Nephron progenitor cell (in vitro differentiated cells): ENCODE results near the gene AHDC1.

Experiments
- DNase-seq: peaks from one replicate; pipeline ENCODE4 v3.0.0; 2021
- H3K27ac Mint-ChIP-seq: 2 replicates; pipeline ENCODE4 v1.8.0; 2021; ENCODE audit warnings: mild to moderate bottlenecking, moderate library complexity, mixed read lengths
- H3K27me3 Mint-ChIP-seq: 2 replicates; pipeline ENCODE4 v1.8.0; 2021; ENCODE audit warnings: mild to moderate bottlenecking, low read depth, mixed read lengths; ENCODE audit not compliant: poor library complexity
- H3K36me3 Mint-ChIP-seq: 2 replicates; pipeline ENCODE4 v1.8.0; 2021; ENCODE audit warnings: low read depth, mixed read lengths
- H3K4me1 Mint-ChIP-seq: 2 replicates; pipeline ENCODE4 v1.8.0; 2021; ENCODE audit warnings: mixed read lengths
- H3K4me3 Mint-ChIP-seq: 2 replicates; pipeline ENCODE4 v1.8.0; 2021; ENCODE audit warnings: mild to moderate bottlenecking, moderate library complexity, mixed read lengths
- H3K9me3 Mint-ChIP-seq: 2 replicates; pipeline ENCODE4 v1.8.0; 2021; ENCODE audit warnings: mild to moderate bottlenecking, moderate library complexity, mixed read lengths
- TF ChIP-seq, protein P1 (sequence below): fragments of 200-600 bp; sonication (generic); IDR thresholded peaks from 2 replicates; pipeline ENCODE4 v1.5.0; 2021; ENCODE audit warnings: antibody characterized with exemption

The AHDC1 gene

DNA sequence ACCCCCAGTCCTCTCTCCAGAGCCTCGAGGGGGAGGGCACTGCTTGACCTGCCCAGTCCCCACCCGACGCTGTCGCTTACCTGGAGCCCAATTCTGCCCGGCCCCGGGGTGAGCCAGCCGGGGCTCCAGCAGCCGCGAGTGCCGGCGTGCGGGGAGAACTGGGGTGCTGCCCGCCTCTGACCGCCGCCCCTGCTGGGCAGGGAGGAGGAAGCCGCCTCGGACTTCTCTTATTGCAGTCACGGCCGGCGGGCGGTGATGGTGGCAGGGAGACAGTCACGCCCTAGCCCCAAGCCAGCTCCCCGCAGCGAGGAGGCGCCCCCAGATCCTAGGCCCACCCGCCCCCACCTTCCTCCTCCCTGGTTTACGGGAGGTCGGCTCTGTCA is 31.0 kb upstream of the AHDC1 start, which contains the start of gene FGR:
Gene FGR (minus strand): TSS at position 201 of the 383 bp plus-strand sequence. CDS start 11,269 bp downstream, outside the sequence.
- peaks cover 70% of the 10 kb centered on the region for H3K27me3 Mint-ChIP-seq
- H3K4me1 Mint-ChIP-seq: peaks cover 36% of the 10 kb centered on the region
- no peaks in the 10 kb centered on the region for H3K9me3 Mint-ChIP-seq
- H3K27ac Mint-ChIP-seq: no peak within 1 kb of the TSS
- no peak for DNase-seq
- H3K4me3 Mint-ChIP-seq: peak within 1 kb of the TSS; percentile 73
- H3K36me3 Mint-ChIP-seq: no peaks in the 10 kb centered on the region
- TF ChIP-seq, protein P1, sequence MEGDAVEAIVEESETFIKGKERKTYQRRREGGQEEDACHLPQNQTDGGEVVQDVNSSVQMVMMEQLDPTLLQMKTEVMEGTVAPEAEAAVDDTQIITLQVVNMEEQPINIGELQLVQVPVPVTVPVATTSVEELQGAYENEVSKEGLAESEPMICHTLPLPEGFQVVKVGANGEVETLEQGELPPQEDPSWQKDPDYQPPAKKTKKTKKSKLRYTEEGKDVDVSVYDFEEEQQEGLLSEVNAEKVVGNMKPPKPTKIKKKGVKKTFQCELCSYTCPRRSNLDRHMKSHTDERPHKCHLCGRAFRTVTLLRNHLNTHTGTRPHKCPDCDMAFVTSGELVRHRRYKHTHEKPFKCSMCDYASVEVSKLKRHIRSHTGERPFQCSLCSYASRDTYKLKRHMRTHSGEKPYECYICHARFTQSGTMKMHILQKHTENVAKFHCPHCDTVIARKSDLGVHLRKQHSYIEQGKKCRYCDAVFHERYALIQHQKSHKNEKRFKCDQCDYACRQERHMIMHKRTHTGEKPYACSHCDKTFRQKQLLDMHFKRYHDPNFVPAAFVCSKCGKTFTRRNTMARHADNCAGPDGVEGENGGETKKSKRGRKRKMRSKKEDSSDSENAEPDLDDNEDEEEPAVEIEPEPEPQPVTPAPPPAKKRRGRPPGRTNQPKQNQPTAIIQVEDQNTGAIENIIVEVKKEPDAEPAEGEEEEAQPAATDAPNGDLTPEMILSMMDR: no peak

DNA sequence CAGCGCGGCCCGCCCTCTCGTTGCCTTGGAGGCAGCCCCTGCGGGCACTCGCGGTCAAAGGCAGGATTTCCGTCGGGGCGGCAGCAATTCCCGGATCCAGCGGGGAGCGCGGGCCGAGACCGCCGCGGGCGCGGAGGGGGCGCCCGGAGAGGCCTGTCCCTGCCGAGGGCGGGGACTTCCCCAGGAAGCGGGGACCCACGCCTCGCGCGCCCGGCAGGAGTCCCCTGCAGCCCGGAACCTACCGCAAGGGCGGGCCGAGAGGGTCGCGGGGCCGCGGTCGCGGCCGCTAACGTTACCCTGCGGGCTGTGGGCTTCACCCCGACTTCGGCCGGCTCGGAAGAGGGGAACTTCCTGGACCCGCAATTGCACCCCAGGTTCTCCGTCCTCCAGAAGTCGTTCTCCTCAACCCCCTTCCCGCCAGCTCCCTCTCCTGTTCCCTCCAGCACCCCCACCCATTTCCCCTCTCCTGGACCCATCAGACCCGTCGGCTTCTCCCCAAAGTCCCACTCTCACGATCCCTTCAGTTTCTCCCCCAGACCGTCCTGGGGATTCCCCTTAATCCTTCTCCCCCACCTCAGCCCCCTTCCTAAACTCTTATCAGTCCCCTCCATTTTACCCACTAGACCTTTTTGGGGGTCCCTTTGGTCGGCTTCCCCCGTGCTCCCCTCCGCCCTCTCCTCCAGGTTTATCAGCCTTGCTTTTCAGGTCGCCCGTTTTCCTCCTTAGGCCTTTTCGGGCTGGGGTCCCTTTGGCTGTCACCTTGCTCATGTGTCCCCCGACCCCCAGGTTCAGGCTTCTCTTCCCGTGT is 30.4 kb upstream of the AHDC1 start:
- Mint-ChIP-seq H3K9me3 (no peaks in the 10 kb centered on the region), H3K36me3 (no peaks in the 10 kb centered on the region), H3K4me1 (peaks cover 38% of the 10 kb centered on the region), H3K4me3 (peak overlapping the region; percentile 73), H3K27me3 (peaks cover 66% of the 10 kb centered on the region), H3K27ac (no peak overlapping the region)
- TF ChIP-seq, protein P1: no peak
- peak; percentile 64 for DNase-seq

DNA sequence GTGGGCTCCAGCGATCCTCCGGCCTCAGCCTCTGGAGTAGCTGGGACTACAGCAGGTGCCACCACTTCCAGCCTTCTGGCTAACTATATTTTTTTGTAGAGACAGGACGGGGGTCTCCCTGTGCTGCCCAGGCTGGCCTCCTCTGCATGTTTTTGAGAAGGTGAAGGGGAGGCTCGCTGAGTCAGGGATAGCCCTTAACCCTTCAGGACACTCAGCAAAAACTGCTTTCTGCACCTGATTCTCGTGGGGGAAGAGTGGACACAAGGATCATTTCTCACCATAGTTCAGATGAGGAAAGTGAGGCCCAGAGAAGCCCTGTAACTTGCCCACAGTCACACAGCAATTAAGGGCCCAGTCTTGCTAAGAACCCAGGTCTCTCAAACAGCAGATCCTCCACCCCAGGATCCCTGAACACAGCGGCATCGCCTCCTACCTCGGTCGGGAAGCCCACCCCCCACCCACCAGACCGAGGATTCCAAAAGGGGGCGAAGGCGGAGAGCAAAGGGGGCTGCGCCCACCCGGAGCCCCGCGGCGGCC is 29.8 kb upstream of the AHDC1 start:
- Mint-ChIP-seq H3K27ac (no peak overlapping the region), H3K36me3 (no peaks in the 10 kb centered on the region), H3K9me3 (no peaks in the 10 kb centered on the region), H3K4me1 (peaks cover 45% of the 10 kb centered on the region), H3K27me3 (peaks cover 70% of the 10 kb centered on the region), H3K4me3 (peak overlapping the region; percentile 67)
- TF ChIP-seq, protein P1: no peak
- no peak for DNase-seq

DNA sequence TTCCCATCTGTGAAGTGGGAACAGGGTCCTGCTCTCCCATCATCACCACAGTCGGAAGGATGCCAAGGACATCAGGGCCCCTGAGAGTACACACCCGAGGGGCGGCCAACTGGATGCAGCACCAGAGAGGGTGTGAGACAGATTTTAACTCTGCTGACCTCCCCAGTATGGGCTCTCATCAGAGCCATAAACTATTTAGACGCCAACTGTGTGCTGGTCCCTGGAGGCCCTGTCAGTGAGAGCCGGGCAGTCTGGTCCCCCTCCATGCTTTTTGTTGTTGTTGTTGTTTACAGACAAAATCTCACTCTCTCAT is 29.3 kb upstream of the AHDC1 start:
- H3K4me1 Mint-ChIP-seq: peaks cover 49% of the 10 kb centered on the region
- TF ChIP-seq, protein P1: no peak
- H3K36me3 Mint-ChIP-seq: no peaks in the 10 kb centered on the region
- H3K27me3 Mint-ChIP-seq: peaks cover 71% of the 10 kb centered on the region
- H3K9me3 Mint-ChIP-seq: no peaks in the 10 kb centered on the region
- DNase-seq: no peak
- H3K4me3 Mint-ChIP-seq: no peak overlapping the region
- no peak overlapping the region for H3K27ac Mint-ChIP-seq

DNA sequence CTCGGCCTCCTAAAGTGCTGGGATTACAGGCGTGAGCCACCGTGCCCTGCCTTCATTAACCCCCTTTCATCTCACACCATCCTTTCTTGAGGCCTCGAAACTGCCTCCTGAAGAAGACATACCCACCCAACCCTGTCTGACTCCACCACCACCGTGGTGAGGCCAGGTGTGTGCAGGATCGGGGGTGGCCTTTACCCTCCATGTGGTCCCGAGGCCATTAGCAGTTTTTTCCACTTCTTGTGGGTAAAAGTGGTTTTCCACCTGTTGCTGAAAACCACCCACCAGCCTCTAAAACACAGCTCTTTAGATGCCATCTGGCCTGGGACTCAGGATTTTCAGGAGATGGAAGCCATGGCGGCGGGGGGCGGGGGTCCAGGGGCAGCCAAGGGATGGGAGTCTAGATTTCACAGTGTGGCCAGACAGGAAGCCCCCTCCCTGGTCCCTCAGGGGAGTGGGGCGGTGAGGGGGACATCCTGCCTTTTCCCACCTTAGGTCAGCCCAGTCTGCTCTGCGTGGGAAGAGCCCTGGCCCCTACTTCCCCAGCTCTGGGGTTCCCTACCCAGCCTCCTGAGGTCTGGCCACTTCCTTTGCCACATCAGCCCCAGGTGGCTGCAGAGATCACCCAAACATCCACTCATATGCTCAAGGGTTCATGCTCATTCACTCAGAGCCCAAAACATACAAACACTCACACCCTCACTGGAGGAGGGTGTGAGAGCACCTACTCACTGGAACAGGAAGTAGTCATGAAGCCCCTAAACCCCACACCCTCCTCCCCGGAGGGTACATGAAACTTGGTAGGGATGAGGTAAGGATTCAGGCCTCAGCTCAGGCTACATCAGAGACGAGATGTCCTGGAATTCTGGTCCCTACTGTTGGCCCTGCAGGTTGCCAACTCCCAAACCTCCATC is 28.7 kb upstream of the AHDC1 start:
- no peak for DNase-seq
- H3K9me3 Mint-ChIP-seq: no peaks in the 10 kb centered on the region
- TF ChIP-seq, protein P1: no peak
- no peaks in the 10 kb centered on the region for H3K36me3 Mint-ChIP-seq
- peaks cover 49% of the 10 kb centered on the region for H3K4me1 Mint-ChIP-seq
- H3K27ac Mint-ChIP-seq: no peak overlapping the region
- peaks cover 68% of the 10 kb centered on the region for H3K27me3 Mint-ChIP-seq
- H3K4me3 Mint-ChIP-seq: no peak overlapping the region
